Omental fat pad (tissue), 4 donors: Measurements from ENCODE around the gene CPXM2. TPM values are rescaled to one million over a fixed set of nuclear protein-coding genes. Genes with fewer than 3 reads are reported as not detected.

Experiments
- ATAC-seq: fragments of 150-250 bp; one replicate; pipeline ENCODE4 v1.9.1; 2016; ENCODE audit warnings: mild to moderate bottlenecking, moderate library complexity; ENCODE audit not compliant: low FRiP score
- DNase-seq: peaks from one replicate; pipeline ENCODE4 v3.0.0-alpha.2; 2019; ENCODE audit warnings: low spot score
- total RNA-seq, 4 donors: library from RNA; depleted of rRNA; stranded (reverse); fragments of >200 nt; gene quantifications; one replicate each; pipeline ENCODE4 v1.1.0, GENCODE V29; 2016
- TF ChIP-seq, protein P1 (sequence below), 3 donors: fragments of 450-650 bp; IDR thresholded peaks; one replicate each; pipeline ENCODE4 v1.5.1; 2016 to 2017; ENCODE audit warnings: antibody characterized with exemption in 3 of 3, mild to moderate bottlenecking in 3 of 3, moderate library complexity in 2 of 3

CPXM2 gene
- total RNA-seq, 4 donors from 2014 or later: 7.3 to 19.2 (median 16.6) TPM

DNA sequence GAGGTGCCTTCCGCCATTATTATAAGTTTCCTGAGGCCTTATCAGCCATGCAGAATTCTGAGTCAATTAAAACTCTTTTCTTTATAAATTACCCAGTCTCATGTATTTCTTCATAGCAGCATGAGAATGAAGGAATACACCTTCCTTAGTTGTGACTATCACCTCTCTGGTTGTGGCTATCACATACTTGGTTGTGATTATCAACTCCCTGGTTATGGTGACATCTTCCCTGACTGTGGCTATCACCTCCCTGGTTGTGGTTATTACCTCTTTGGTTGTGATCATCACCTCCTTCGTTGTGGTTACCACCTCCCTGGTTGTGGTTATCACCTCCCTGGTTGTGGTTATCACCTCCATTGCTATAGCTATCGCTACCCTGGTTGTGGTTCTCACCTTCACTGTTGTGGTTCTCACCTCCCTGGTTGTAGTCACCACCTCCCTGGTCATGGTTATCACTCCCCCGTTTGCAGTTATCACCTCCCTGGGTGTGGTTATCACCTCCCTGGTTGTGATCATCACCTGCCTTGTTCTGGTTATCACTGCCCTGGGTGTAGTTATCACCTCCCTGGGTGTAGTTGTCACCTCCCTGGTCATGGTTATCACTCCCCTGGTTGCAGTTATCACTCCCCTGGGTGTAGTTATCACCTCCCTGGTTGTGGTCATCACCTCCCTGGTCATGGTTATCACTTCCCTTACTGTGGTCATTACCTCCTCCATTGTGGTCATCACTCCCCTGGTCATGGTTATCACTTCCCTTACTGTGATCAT lies 119.5 kb downstream of the CPXM2 start:
- DNase-seq: no peak
- TF ChIP-seq, protein P1, sequence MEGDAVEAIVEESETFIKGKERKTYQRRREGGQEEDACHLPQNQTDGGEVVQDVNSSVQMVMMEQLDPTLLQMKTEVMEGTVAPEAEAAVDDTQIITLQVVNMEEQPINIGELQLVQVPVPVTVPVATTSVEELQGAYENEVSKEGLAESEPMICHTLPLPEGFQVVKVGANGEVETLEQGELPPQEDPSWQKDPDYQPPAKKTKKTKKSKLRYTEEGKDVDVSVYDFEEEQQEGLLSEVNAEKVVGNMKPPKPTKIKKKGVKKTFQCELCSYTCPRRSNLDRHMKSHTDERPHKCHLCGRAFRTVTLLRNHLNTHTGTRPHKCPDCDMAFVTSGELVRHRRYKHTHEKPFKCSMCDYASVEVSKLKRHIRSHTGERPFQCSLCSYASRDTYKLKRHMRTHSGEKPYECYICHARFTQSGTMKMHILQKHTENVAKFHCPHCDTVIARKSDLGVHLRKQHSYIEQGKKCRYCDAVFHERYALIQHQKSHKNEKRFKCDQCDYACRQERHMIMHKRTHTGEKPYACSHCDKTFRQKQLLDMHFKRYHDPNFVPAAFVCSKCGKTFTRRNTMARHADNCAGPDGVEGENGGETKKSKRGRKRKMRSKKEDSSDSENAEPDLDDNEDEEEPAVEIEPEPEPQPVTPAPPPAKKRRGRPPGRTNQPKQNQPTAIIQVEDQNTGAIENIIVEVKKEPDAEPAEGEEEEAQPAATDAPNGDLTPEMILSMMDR (IDR thresholded peaks at IDR 0.05): no peak
- ATAC-seq: no peak

DNA sequence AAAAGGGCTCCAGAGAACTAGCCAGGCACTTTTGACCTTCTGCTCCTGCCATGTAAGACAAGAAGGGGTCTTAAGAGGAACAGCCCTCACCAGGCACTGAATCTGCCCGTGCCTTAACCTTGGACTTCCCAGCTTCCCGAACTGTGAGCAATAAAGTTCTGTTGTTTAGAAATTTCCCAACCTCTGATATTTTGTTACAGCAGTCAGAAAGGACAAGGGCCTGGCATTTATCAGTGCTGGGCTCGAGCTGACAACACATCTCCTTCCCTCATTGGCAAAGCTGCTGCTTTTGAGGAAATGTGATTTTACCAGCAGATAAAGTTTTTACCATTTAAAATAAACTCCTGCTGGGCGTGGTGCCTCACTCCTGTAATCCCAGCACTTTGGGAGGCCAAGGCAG lies 122.0 kb downstream of the CPXM2 start:
- DNase-seq (no peak), ATAC-seq (no peak)
- TF ChIP-seq, protein P1 (IDR thresholded peaks at IDR 0.05): no peak

DNA sequence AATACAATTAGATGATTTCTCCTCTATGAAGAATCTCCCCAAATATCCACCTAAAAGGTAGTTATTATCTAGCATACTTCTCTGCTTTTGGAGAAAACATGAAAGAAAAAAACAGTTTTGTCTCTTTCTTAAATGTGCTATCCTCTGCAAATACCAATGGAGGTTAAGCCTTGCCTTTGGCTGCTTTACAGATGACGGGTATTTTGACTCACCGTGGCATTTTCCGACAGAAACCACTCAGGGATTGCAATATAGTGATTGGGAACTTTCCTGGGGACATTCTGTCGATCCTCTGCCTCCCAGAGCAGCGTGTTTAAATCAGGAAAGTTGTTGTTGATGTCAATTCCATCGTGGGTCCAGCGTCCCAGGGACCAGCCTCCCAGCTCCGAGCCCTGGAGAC lies 124.8 kb downstream of the CPXM2 start:
- no peak for ATAC-seq
- no peak for DNase-seq
- TF ChIP-seq, protein P1 (IDR thresholded peaks at IDR 0.05): no peak

DNA sequence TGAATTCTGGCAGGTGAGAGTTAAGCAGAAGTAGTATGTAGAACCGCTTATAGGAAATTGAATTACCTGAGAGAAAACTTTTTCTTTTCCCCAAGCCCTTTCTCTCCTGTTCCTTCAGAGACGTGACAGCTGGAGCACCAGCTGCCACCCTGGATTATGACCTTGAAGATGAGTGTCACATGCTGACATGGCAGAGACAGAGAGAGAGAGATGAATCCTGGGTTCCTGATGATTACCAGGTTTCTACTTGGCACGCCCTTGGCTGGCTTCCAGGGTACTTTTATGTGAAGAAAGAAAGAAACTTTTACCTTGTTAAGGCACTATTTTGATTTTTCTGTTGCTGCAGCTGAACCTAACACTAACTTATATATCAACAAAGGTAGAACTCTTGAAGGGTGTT lies 125.6 kb downstream of the CPXM2 start:
- DNase-seq (no peak), ATAC-seq (no peak)
- TF ChIP-seq, protein P1 (IDR thresholded peaks at IDR 0.05): no peak

DNA sequence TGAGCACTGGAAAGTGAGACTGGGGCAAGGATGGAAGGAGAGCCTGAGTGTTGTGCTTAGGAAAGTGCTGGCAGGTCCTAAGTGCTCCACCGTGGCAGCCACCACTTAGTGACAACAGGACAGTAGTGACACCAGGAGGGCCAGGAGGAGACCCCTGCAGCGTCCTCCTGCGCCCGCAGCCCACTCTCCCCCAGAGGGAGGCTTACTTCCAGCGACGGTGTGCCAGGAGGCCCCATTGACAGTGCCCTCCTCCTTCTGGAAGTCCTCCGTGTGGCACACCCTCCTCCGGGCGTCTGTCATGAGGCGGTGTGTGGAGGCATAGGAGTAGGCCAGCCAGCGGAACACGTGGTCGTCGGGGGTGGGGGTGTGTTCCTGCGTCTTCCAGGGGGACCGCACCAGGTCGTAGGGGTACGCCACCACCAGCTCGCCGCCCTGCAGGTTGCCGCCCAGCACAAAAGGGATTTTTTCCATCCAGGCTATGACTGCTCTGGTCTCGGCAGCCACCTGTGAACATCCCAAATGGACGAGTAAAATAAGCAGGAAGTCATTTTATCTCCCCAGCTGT lies 129.9 kb downstream of the CPXM2 start:
- TF ChIP-seq, protein P1 (IDR thresholded peaks at IDR 0.05): no peak
- DNase-seq (no peak), ATAC-seq (no peak)

DNA sequence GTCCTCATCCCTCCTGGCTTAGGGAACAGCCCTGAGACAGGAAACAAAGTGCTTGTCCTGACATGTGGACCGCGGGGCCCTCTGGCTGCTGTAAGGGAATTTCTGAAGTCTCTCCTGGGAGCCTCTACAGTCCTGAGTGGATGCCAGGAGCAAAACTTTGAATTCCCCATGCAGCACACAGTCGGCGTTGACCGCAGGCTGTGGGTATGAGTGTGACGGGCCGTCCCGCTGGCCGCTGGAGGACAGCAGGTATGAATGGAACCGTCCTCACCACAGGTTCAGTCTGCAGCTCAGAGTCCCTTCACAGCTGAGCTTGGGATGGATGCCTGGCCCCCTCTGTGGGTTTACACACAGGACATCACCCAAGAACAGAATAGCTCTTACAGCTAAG lies 130.6 kb downstream of the CPXM2 start:
- ATAC-seq: no peak

More for the DNA sequence above, 130.6 kb downstream of the CPXM2 start:
- TF ChIP-seq, protein P1 (IDR thresholded peaks at IDR 0.05): no peak
- no peak for DNase-seq
